Hematopoietic multipotent progenitor cell treated with erythropoietin and hydrocortisone succinate and interleukin-3 and kit ligand, for 4 days (in vitro differentiated cells): ENCODE measurements around the gene AHCY.
A peak's percentile ranks its signal among the peaks of the same experiment; 100 is the strongest.
"Not testable (repeated sequence)": the region's sequence is repeated elsewhere in the genome, so short reads cannot be mapped to it uniquely, and the experiment has no call there.

ENCODE experiments used
- DNase-seq: peaks from one replicate; pipeline ENCODE4 v3.0.0-alpha.2; 2015

AHCY gene

GRCh38 chr20:34295284-34295683 is 7.9 kb downstream of the AHCY start:
- no peak for DNase-seq

GRCh38 chr20:34294563-34294962 is 8.6 kb downstream of the AHCY start:
- no peak for DNase-seq

- no peak for DNase-seq
Observed at GRCh38 chr20:34293589-34293988, 9.6 kb downstream of the AHCY start.

- no peak for DNase-seq
Observed at GRCh38 chr20:34293119-34293518, 10.0 kb downstream of the AHCY start.

GRCh38 chr20:34292496-34292895 is 10.7 kb downstream of the AHCY start:
- no peak for DNase-seq

GRCh38 chr20:34290471-34290870 is 12.7 kb downstream of the AHCY start:
- DNase-seq = no peak

- DNase-seq = not testable (repeated sequence)
Observed at GRCh38 chr20:34287500-34287899, 15.7 kb downstream of the AHCY start.

- no peak for DNase-seq
Observed at GRCh38 chr20:34285450-34285849, 17.7 kb downstream of the AHCY start.

GRCh38 chr20:34283844-34284243 is 19.3 kb downstream of the AHCY start:
- DNase-seq = no peak

GRCh38 chr20:34282041-34282440 is 21.1 kb downstream of the AHCY start:
- peak; percentile 40 for DNase-seq

- no peak for DNase-seq
Observed at GRCh38 chr20:34281177-34281576, 22.0 kb downstream of the AHCY start.

- DNase-seq = no peak
Observed at GRCh38 chr20:34274694-34275093, 28.5 kb downstream of the AHCY start.

- no peak for DNase-seq
Observed at GRCh38 chr20:34271956-34272355, 31.2 kb downstream of the AHCY start.

- no peak for DNase-seq
Observed at GRCh38 chr20:34269996-34270627, 33.0 kb downstream of the AHCY start.

GRCh38 chr20:34268851-34269636 is 34.1 kb downstream of the AHCY start:
- peak; percentile 62 for DNase-seq

GRCh38 chr20:34268145-34268544 is 35.0 kb downstream of the AHCY start:
- DNase-seq = no peak

- DNase-seq = no peak
Observed at GRCh38 chr20:34264141-34264540, 39.0 kb downstream of the AHCY start.

- DNase-seq = not testable (repeated sequence)
Observed at GRCh38 chr20:34263468-34263867, 39.7 kb downstream of the AHCY start.

GRCh38 chr20:34262488-34263288 is 40.5 kb downstream of the AHCY start:
- DNase-seq = peak; percentile 28

- DNase-seq = no peak
Observed at GRCh38 chr20:34260208-34260942, 42.8 kb downstream of the AHCY start.

GRCh38 chr20:34256629-34257124 is 46.5 kb downstream of the AHCY start:
- no peak for DNase-seq

GRCh38 chr20:34254979-34255378 is 48.2 kb downstream of the AHCY start:
- DNase-seq = no peak
